HuH-7 (cell line): ENCODE measurements around the gene CATSPERD.

Source experiments
- DNase-seq: peaks from one replicate; pipeline ENCODE4 v3.0.0; 2011; ENCODE audit warnings: low spot score

Gene CATSPERD

GRCh38 chr19:5719961-5720790 lies at the start of gene CATSPERD, which contains the start of gene LONP1:
TSS of gene CATSPERD (plus strand) at chr19:5720637. CDS start at chr19:5720738, 101 bp downstream.
TSS of gene LONP1 (minus strand) at chr19:5720146. CDS start at chr19:5720132, 14 bp downstream.
- DNase-seq = peak; percentile 93

GRCh38 chr19:5671600-5671999 lies 48.8 kb upstream of the CATSPERD start:
- no peak for DNase-seq

- DNase-seq = no peak
Observed at GRCh38 chr19:5672708-5673459, 47.6 kb upstream of the CATSPERD start.

- no peak for DNase-seq
Observed at GRCh38 chr19:5673752-5674151, 46.7 kb upstream of the CATSPERD start.

GRCh38 chr19:5674714-5675113 lies 45.7 kb upstream of the CATSPERD start:
- no peak for DNase-seq

- DNase-seq = no peak
Observed at GRCh38 chr19:5676105-5676771, 44.2 kb upstream of the CATSPERD start.

- DNase-seq = no peak
Observed at GRCh38 chr19:5676772-5677105, 43.7 kb upstream of the CATSPERD start.

- DNase-seq = no peak
Observed at GRCh38 chr19:5677136-5677535, 43.3 kb upstream of the CATSPERD start.

GRCh38 chr19:5677580-5677979 lies 42.9 kb upstream of the CATSPERD start:
- no peak for DNase-seq

- DNase-seq = no peak
Observed at GRCh38 chr19:5678071-5678718, 42.2 kb upstream of the CATSPERD start.

- DNase-seq = no peak
Observed at GRCh38 chr19:5679289-5680083, 41.0 kb upstream of the CATSPERD start.

- no peak for DNase-seq
Observed at GRCh38 chr19:5680084-5680436, 40.4 kb upstream of the CATSPERD start.

GRCh38 chr19:5680437-5681368 lies 39.7 kb upstream of the CATSPERD start, which contains the start of the genes HSD11B1L and MICOS13:
TSS of gene HSD11B1L (plus strand) at chr19:5681027. CDS start at chr19:5684833, 3,806 bp downstream.
TSS of gene MICOS13 (minus strand) at chr19:5680516. CDS start at chr19:5680486, 30 bp downstream.
- DNase-seq = peak; percentile 94

- no peak for DNase-seq
Observed at GRCh38 chr19:5681391-5682106, 38.9 kb upstream of the CATSPERD start.

- no peak for DNase-seq
Observed at GRCh38 chr19:5682107-5682482, 38.3 kb upstream of the CATSPERD start.

GRCh38 chr19:5683177-5683886 lies 37.1 kb upstream of the CATSPERD start:
- no peak for DNase-seq

GRCh38 chr19:5684694-5685430 lies 35.6 kb upstream of the CATSPERD start:
- DNase-seq = no peak

- DNase-seq = no peak
Observed at GRCh38 chr19:5686326-5686646, 34.2 kb upstream of the CATSPERD start.
